GM18502 (cell line): ENCODE results near the gene DAO.
"Not testable (repeated sequence)": the region's sequence is repeated elsewhere in the genome, so short reads cannot be mapped to it uniquely, and the experiment has no call there.

Experiments
- ATAC-seq: cut with Tn5 transposase; IDR thresholded peaks from one replicate; pipeline ENCODE4 v1.9.1; 2021; ENCODE audit warnings: mild to moderate bottlenecking; ENCODE audit not compliant: unreplicated experiment, poor library complexity

DAO gene

GRCh38 chr12:108847705-108848104 lies 32.2 kb upstream of the DAO start:
- no peak for ATAC-seq

- ATAC-seq = no peak
Observed at GRCh38 chr12:108849660-108850059, 30.2 kb upstream of the DAO start.

GRCh38 chr12:108850854-108851573 lies 28.9 kb upstream of the DAO start:
- peak; percentile 68 for ATAC-seq

- no peak for ATAC-seq
Observed at GRCh38 chr12:108852674-108853309, 27.1 kb upstream of the DAO start.

GRCh38 chr12:108853426-108853825 lies 26.5 kb upstream of the DAO start:
- ATAC-seq = no peak

GRCh38 chr12:108853981-108854446 lies 25.9 kb upstream of the DAO start:
- ATAC-seq = no peak

GRCh38 chr12:108854451-108855283 lies 25.2 kb upstream of the DAO start:
- no peak for ATAC-seq

GRCh38 chr12:108855284-108856169 lies 24.4 kb upstream of the DAO start:
- ATAC-seq = no peak

- ATAC-seq = no peak
Observed at GRCh38 chr12:108856170-108856427, 23.8 kb upstream of the DAO start.

GRCh38 chr12:108856428-108857157 lies 23.3 kb upstream of the DAO start:
- ATAC-seq = peak; percentile 31

GRCh38 chr12:108857158-108857407 lies 22.8 kb upstream of the DAO start:
- ATAC-seq = no peak

GRCh38 chr12:108858311-108859074 lies 21.4 kb upstream of the DAO start:
- no peak for ATAC-seq

GRCh38 chr12:108859141-108859922 lies 20.6 kb upstream of the DAO start:
- ATAC-seq = not testable (repeated sequence)

- ATAC-seq = no peak
Observed at GRCh38 chr12:108859923-108860291, 20.0 kb upstream of the DAO start.

GRCh38 chr12:108860443-108860842 lies 19.4 kb upstream of the DAO start:
- ATAC-seq = no peak

GRCh38 chr12:108861878-108862587 lies 17.9 kb upstream of the DAO start:
- ATAC-seq = no peak

GRCh38 chr12:108862588-108862959 lies 17.3 kb upstream of the DAO start:
- no peak for ATAC-seq

GRCh38 chr12:108865169-108865568 lies 14.7 kb upstream of the DAO start:
- ATAC-seq = no peak
